Activated T-helper 17 cell treated with anti-CD3 and anti-CD28 coated beads, Interleukin-2, amount 50 U/mL, for 72 hours (primary cell): ENCODE data around the gene PFDN5. TPM values are rescaled to one million over a fixed set of nuclear protein-coding genes. Genes with fewer than 3 reads are reported as not detected.

Experiments
- ATAC-seq: fragments of 150-1000 bp; cut with Tn5 transposase; replicated peaks from 2 replicates; pipeline ENCODE4 v1.10.0; 2021; ENCODE audit warnings: mild to moderate bottlenecking, moderate library complexity
- H3K27ac Mint-ChIP-seq: one replicate; pipeline ENCODE4 v1.8.0; 2022; ENCODE audit warnings: mixed read lengths
- H3K27me3 Mint-ChIP-seq: one replicate; pipeline ENCODE4 v1.8.0; 2022; ENCODE audit warnings: mixed read lengths
- H3K36me3 Mint-ChIP-seq: one replicate; pipeline ENCODE4 v1.8.0; 2022; ENCODE audit warnings: low read depth, mild to moderate bottlenecking, mixed read lengths
- H3K4me1 Mint-ChIP-seq: one replicate; pipeline ENCODE4 v1.8.0; 2022; ENCODE audit warnings: mixed read lengths
- H3K4me3 Mint-ChIP-seq: one replicate; pipeline ENCODE4 v1.8.0; 2022; ENCODE audit warnings: mild to moderate bottlenecking, mixed read lengths
- H3K9me3 Mint-ChIP-seq: one replicate; pipeline ENCODE4 v1.8.0; 2022; ENCODE audit warnings: mixed read lengths
- total RNA-seq, 2 donors: library from RNA; stranded (reverse); gene quantifications; one replicate each; pipeline ENCODE4 v1.2.3, GENCODE V29; 2022

The PFDN5 gene
- total RNA-seq, 2 donors from 2014 or later, result 250 to 347 TPM

- peaks cover under 1% of the 10 kb centered on the region for H3K27me3 Mint-ChIP-seq
- peak; percentile 4 for ATAC-seq
- H3K27ac Mint-ChIP-seq, result peak overlapping the region; percentile 93
- no peaks in the 10 kb centered on the region for H3K36me3 Mint-ChIP-seq
- H3K4me1 Mint-ChIP-seq, result peaks cover 11% of the 10 kb centered on the region
- H3K4me3 Mint-ChIP-seq, result peak overlapping the region; percentile 92
- H3K9me3 Mint-ChIP-seq, result no peaks in the 10 kb centered on the region
Observed at GRCh38 chr12:53345486-53346188, 50.3 kb downstream of the PFDN5 start.

GRCh38 chr12:53346491-53346890 is 51.1 kb downstream of the PFDN5 start:
- Mint-ChIP-seq H3K4me3 (no peak overlapping the region), H3K36me3 (no peaks in the 10 kb centered on the region), H3K27me3 (no peaks in the 10 kb centered on the region)

GRCh38 chr12:53347905-53348304 is 52.6 kb downstream of the PFDN5 start:
- no peak for ATAC-seq
- H3K4me3 Mint-ChIP-seq, result no peak overlapping the region
- no peaks in the 10 kb centered on the region for H3K9me3 Mint-ChIP-seq
- no peaks in the 10 kb centered on the region for H3K27me3 Mint-ChIP-seq
- H3K36me3 Mint-ChIP-seq, result no peaks in the 10 kb centered on the region
- H3K27ac Mint-ChIP-seq, result no peak overlapping the region
- H3K4me1 Mint-ChIP-seq, result peaks cover 17% of the 10 kb centered on the region

More at GRCh38 chr12:53346491-53346890, 51.1 kb downstream of the PFDN5 start:
- Mint-ChIP-seq H3K4me1 (peaks cover 11% of the 10 kb centered on the region), H3K27ac (peak overlapping the region; percentile 38), H3K9me3 (no peaks in the 10 kb centered on the region)
- no peak for ATAC-seq

Other genes with a start within 250 kb of the PFDN5 start
- 1 to 10 TPM in 1 of 2 donors, under 1 TPM in 1; 0.69 to 4.6 TPM for gene TNS2, start 245.5 kb upstream of the PFDN5 start, total RNA-seq
- 10 to 100 TPM; 25.4 to 28.8 TPM for gene SPRYD3, start 216.2 kb upstream of the PFDN5 start, total RNA-seq
- gene IGFBP6, start 197.9 kb upstream of the PFDN5 start, total RNA-seq, result 1 to 10 TPM in 1 of 2 donors, under 1 TPM in 1; 0.45 to 6.0 TPM
- 1 to 10 TPM in 1 of 2 donors, under 1 TPM in 1; 0.28 to 1.1 TPM for gene SOAT2, start 192.1 kb upstream of the PFDN5 start, total RNA-seq
- 10 to 100 TPM; 41.8 to 42.3 TPM for gene ZNF740, start 114.8 kb upstream of the PFDN5 start, total RNA-seq
- 10 to 100 TPM; 29.8 to 43.5 TPM for gene CSAD, start 114.6 kb upstream of the PFDN5 start, total RNA-seq
- 100 to 1,000 TPM; 183 to 187 TPM for gene ITGB7, start 88.3 kb upstream of the PFDN5 start, total RNA-seq
- gene RARG, start 63.3 kb upstream of the PFDN5 start, total RNA-seq, result 10 to 100 TPM; 28.5 to 58.3 TPM
- gene ESPL1, start 27.2 kb upstream of the PFDN5 start, total RNA-seq, result 10 to 100 TPM; 80.1 to 92.1 TPM
- gene MYG1, start 4.2 kb downstream of the PFDN5 start, total RNA-seq, result 10 to 100 TPM; 48.7 to 76.5 TPM
- 10 to 100 TPM; 42.3 to 44.8 TPM for gene AAAS, start 26.1 kb downstream of the PFDN5 start, total RNA-seq
- gene SP7, start 40.8 kb downstream of the PFDN5 start, total RNA-seq, result not detected
- gene SP1, start 84.6 kb downstream of the PFDN5 start, total RNA-seq, result 10 to 100 TPM; 80.9 to 91.5 TPM
- not detected for gene AMHR2, start 128.3 kb downstream of the PFDN5 start, total RNA-seq
- 100 to 1,000 TPM; 193 to 216 TPM for gene PRR13, start 146.2 kb downstream of the PFDN5 start, total RNA-seq
- 100 to 1,000 TPM; 763 to 862 TPM for gene PCBP2, start 156.6 kb downstream of the PFDN5 start, total RNA-seq
- 10 to 100 TPM; 18.2 to 20.4 TPM for gene MAP3K12, start 203.9 kb downstream of the PFDN5 start, total RNA-seq
- 10 to 100 TPM; 21.7 to 44.0 TPM for gene TARBP2, start 205.7 kb downstream of the PFDN5 start, total RNA-seq
- gene NPFF, start 211.9 kb downstream of the PFDN5 start, total RNA-seq, result not detected